Cerebellar cortex (tissue), 1 donor: ENCODE data around the gene LAIR2.
"Not testable (repeated sequence)": the region's sequence is repeated elsewhere in the genome, so short reads cannot be mapped to it uniquely, and the experiment has no call there.

ENCODE experiments used
- DNase-seq: peaks from one replicate; pipeline ENCODE4 v3.0.0-alpha.2; 2015; ENCODE audit warnings: low spot score

LAIR2 gene

GRCh38 chr19:54464630-54465425 is 37.8 kb upstream of the LAIR2 start:
- peak; percentile 89 for DNase-seq

GRCh38 chr19:54465426-54466109 is 37.1 kb upstream of the LAIR2 start:
- no peak for DNase-seq

- not testable (repeated sequence) for DNase-seq
These were observed 36.5 kb upstream of the LAIR2 start for GRCh38 chr19:54466110-54466480.

GRCh38 chr19:54469496-54469934 is 33.1 kb upstream of the LAIR2 start:
- DNase-seq, result no peak

- DNase-seq, result no peak
These were observed 32.2 kb upstream of the LAIR2 start for GRCh38 chr19:54470276-54470887.

- DNase-seq, result no peak
These were observed 31.4 kb upstream of the LAIR2 start for GRCh38 chr19:54470991-54471782.

GRCh38 chr19:54473071-54473891 is 29.4 kb upstream of the LAIR2 start, which contains the start of gene CDC42EP5:
Gene CDC42EP5, minus strand, starts transcription at chr19:54473296. Its CDS starts 7,749 bp downstream, at chr19:54465547.
- DNase-seq, result peak; percentile 64

DNA sequence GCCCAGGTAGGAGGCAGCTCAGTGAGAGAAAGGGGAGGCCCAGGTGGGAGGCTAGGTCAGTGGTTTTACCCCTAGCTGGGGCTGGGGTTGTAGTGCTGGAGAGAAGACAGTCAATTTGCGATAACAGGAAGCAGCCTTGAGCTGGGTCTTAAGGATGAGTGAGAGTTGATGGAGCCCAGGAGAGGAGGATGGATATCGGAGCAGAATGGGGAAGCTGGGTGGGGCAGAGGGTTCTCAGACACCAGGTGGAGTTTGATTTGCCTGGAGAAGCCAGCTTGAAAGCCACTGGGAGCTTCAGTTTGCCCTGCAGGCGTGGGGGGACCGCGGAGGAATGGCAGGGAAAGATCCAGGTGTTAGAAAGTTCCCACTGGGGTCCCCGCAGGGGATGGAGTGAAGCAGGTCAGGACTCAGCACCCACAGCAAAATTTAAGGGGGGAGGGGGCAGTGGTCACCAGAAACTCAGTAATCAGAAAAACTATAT is 28.7 kb upstream of the LAIR2 start:
- DNase-seq, result no peak

DNA sequence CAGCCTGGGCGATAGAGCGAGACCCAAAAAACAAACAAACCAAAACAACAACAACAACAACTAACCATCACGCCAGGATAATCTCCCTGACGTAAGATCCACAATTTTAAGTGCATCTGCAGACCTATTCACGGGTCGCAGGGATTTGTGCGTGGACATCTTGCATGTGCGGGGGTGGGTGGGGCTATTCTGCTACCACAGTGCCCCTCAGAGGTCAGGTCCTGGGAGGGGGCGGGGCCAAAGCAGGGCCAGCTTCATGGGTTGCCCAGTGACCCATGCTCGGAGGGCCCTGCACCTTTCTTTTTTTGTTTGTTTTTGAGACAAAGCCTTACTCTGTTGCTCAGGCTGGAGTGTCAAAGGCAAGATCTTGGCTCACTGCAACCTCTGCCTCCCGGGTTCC is 26.9 kb upstream of the LAIR2 start:
- DNase-seq, result no peak

- DNase-seq, result no peak
These were observed 25.0 kb upstream of the LAIR2 start for GRCh38 chr19:54477650-54478049.

- peak; percentile 74 for DNase-seq
These were observed 23.9 kb upstream of the LAIR2 start for GRCh38 chr19:54478677-54479266.

DNA sequence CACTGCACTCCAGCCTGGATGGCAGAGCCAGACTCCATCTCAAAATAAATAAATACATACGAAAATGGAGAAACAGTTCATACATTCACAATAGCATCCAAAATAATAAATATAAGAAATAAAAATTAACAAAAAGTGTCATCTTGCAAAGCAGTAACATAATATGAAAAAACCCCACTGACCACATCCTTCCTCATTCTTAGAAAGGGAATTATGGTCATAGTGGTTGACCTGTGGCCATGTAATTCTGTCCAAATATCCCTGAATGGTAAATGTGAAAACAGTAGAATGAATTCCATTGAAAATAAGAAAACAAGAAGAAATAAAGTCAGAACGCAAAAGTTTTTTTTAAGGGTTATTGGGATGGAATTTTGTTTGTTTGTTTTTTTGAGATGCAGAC is 22.6 kb upstream of the LAIR2 start:
- DNase-seq, result no peak

DNA sequence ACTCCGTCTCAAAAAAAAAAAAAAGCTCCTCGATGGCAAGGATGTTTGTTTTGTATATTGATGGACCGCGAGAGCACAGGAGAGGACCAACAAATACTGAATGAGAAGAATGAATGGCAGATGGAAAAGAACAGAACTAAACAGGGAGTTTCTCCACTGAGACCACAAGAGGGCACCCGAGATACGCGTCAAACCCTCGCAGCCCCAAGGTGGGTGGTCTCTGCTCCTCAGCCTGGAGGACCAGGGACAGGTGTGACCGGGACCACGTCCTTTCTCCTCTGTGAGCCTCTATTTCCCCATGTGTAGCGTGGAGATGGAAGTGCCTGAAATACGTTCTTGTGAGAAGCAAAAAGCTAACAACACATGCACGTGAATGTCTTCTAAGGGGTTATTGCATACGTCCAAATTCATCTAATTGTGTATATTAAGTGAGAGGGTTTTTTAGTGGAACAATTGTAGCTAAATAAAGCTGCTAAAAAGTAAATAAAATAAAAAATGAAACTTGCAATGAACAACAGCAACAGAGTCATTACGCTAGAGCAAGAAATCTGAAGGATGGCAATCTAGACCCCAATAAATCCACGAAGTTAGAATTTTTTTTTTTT is 21.2 kb upstream of the LAIR2 start:
- peak; percentile 65 for DNase-seq

GRCh38 chr19:54482889-54483288 is 19.7 kb upstream of the LAIR2 start:
- no peak for DNase-seq

- DNase-seq, result no peak
These were observed 18.2 kb upstream of the LAIR2 start for GRCh38 chr19:54484451-54484850.

- no peak for DNase-seq
These were observed 16.8 kb upstream of the LAIR2 start for GRCh38 chr19:54485851-54486250.

DNA sequence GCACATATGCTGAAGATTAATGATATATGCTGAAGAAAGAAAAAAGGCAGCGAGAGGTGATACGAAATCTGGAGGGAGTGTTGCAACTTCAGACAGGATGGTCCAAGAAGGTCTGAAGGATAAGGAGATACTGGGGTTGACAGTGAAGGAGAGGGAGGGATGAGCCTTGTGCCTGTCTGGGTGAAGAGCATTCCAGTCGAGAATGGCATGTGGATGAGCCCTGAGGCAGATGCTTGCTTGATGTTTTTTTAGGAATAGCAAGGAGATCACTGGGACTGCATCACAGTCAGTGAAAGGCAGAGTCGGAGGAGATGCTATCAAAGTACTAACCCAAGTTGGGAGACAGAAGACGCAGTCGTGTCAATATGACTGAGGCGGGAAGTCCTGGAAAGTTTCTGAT is 13.3 kb upstream of the LAIR2 start:
- no peak for DNase-seq

GRCh38 chr19:54489766-54490165 is 12.9 kb upstream of the LAIR2 start:
- DNase-seq, result no peak

DNA sequence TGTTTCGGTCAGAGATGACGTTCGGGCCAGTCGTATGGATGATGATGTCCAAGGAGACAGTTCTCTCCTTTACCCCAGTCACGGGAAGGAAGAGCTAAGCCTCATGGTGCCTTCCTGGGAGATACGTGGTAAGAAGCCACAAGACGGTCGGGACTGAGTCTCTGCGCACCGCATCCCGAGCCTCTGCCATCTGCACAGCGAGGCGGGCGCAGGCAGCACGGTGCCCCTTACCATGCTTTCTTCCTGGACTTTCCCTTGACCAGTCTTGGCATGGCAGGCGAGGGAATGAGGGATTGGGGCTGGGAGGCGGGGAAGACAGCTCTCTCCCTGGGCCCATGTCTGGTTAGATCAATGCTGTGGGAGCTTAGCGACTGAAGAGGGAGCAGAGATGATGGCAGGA is 10.1 kb upstream of the LAIR2 start:
- no peak for DNase-seq

- not testable (repeated sequence) for DNase-seq
These were observed 9.6 kb upstream of the LAIR2 start for GRCh38 chr19:54493056-54493455.
